ENCODE measurements around the gene NUAK1. TPM values are rescaled to one million over a fixed set of nuclear protein-coding genes. Genes with fewer than 3 reads are reported as not detected.

Gene NUAK1
- total RNA-seq, 1 donor from 2014 or later: 16.6 TPM

GRCh38 chr12:106140223-106140986 is 1.7 kb upstream of the NUAK1 start:
- H3K27ac Mint-ChIP-seq (ENCODE audit: unreplicated experiment): peak overlapping the region; percentile 82
- peak overlapping the region; percentile 95 for H3K4me3 Mint-ChIP-seq (ENCODE audit: unreplicated experiment)
- TF ChIP-seq CTCF (IDR thresholded peaks at IDR 0.05; ENCODE audit: unreplicated experiment): no peak
- no peaks in the 10 kb centered on the region for H3K9me3 Mint-ChIP-seq (ENCODE audit: unreplicated experiment)
- H3K27me3 Mint-ChIP-seq (ENCODE audit: unreplicated experiment): peaks cover 10% of the 10 kb centered on the region
- peaks cover 47% of the 10 kb centered on the region for H3K4me1 Mint-ChIP-seq (ENCODE audit: unreplicated experiment)
- H3K36me3 Mint-ChIP-seq (ENCODE audit: low read depth, unreplicated experiment): peaks cover 9% of the 10 kb centered on the region
- no peak for DNase-seq (ENCODE audit: low spot score)

GRCh38 chr12:106139422-106140171 is 843 bp upstream of the NUAK1 start:
- H3K27me3 Mint-ChIP-seq (ENCODE audit: unreplicated experiment): peaks cover 10% of the 10 kb centered on the region
- H3K27ac Mint-ChIP-seq (ENCODE audit: unreplicated experiment): peak overlapping the region; percentile 82
- peak overlapping the region; percentile 95 for H3K4me3 Mint-ChIP-seq (ENCODE audit: unreplicated experiment)
- TF ChIP-seq CTCF (IDR thresholded peaks at IDR 0.05; ENCODE audit: unreplicated experiment): no peak
- H3K9me3 Mint-ChIP-seq (ENCODE audit: unreplicated experiment): no peaks in the 10 kb centered on the region
- peak; percentile 70 for DNase-seq (ENCODE audit: low spot score)
- H3K4me1 Mint-ChIP-seq (ENCODE audit: unreplicated experiment): peaks cover 52% of the 10 kb centered on the region
- H3K36me3 Mint-ChIP-seq (ENCODE audit: low read depth, unreplicated experiment): peaks cover 9% of the 10 kb centered on the region

- TF ChIP-seq CTCF (IDR thresholded peaks at IDR 0.05; ENCODE audit: unreplicated experiment): no peak
- DNase-seq (ENCODE audit: low spot score): no peak
These were observed 459 bp downstream of the NUAK1 start for GRCh38 chr12:106138357-106138632.

GRCh38 chr12:106137530-106138356 is 1.0 kb downstream of the NUAK1 start:
- Mint-ChIP-seq H3K27me3 (ENCODE audit: unreplicated experiment) (peaks cover 14% of the 10 kb centered on the region), H3K27ac (ENCODE audit: unreplicated experiment) (peak overlapping the region; percentile 87), H3K36me3 (ENCODE audit: low read depth, unreplicated experiment) (peaks cover 9% of the 10 kb centered on the region), H3K4me1 (ENCODE audit: unreplicated experiment) (peaks cover 63% of the 10 kb centered on the region), H3K4me3 (ENCODE audit: unreplicated experiment) (peak overlapping the region; percentile 99), H3K9me3 (ENCODE audit: unreplicated experiment) (no peaks in the 10 kb centered on the region)
- DNase-seq (ENCODE audit: low spot score): peak; percentile 11
- TF ChIP-seq CTCF (IDR thresholded peaks at IDR 0.05; ENCODE audit: unreplicated experiment): no peak

More at GRCh38 chr12:106138357-106138632, 459 bp downstream of the NUAK1 start:
- H3K4me3 Mint-ChIP-seq (ENCODE audit: unreplicated experiment): peak overlapping the region; percentile 99
- peaks cover 9% of the 10 kb centered on the region for H3K36me3 Mint-ChIP-seq (ENCODE audit: low read depth, unreplicated experiment)
- H3K4me1 Mint-ChIP-seq (ENCODE audit: unreplicated experiment): peaks cover 60% of the 10 kb centered on the region
- peaks cover 14% of the 10 kb centered on the region for H3K27me3 Mint-ChIP-seq (ENCODE audit: unreplicated experiment)
- H3K9me3 Mint-ChIP-seq (ENCODE audit: unreplicated experiment): no peaks in the 10 kb centered on the region
- H3K27ac Mint-ChIP-seq (ENCODE audit: unreplicated experiment): peak overlapping the region; percentile 87
